Breast epithelium (tissue), 3 donors: Measurements from ENCODE around the gene CAPN9.

Experiments used
- POLR2A ChIP-seq: fragments of 450-650 bp; IDR thresholded peaks from one replicate; pipeline ENCODE4 v1.6.1; 2016; ENCODE audit warnings: antibody characterized with exemption, mild to moderate bottlenecking, moderate library complexity
- POLR2AphosphoS5 ChIP-seq, 3 donors: sonication (generic); formaldehyde crosslinking; IDR thresholded peaks; one replicate each; pipeline ENCODE4 v1.6.1; 2017; ENCODE audit warnings: antibody characterized with exemption in 3 of 3
- TF ChIP-seq, protein P1 (sequence below), 3 donors: fragments of 450-650 bp; IDR thresholded peaks; one replicate each; pipeline ENCODE4 v1.5.1; 2016 to 2017; ENCODE audit warnings: antibody characterized with exemption in 3 of 3, mild to moderate bottlenecking in 3 of 3, moderate library complexity in 3 of 3

DNA sequence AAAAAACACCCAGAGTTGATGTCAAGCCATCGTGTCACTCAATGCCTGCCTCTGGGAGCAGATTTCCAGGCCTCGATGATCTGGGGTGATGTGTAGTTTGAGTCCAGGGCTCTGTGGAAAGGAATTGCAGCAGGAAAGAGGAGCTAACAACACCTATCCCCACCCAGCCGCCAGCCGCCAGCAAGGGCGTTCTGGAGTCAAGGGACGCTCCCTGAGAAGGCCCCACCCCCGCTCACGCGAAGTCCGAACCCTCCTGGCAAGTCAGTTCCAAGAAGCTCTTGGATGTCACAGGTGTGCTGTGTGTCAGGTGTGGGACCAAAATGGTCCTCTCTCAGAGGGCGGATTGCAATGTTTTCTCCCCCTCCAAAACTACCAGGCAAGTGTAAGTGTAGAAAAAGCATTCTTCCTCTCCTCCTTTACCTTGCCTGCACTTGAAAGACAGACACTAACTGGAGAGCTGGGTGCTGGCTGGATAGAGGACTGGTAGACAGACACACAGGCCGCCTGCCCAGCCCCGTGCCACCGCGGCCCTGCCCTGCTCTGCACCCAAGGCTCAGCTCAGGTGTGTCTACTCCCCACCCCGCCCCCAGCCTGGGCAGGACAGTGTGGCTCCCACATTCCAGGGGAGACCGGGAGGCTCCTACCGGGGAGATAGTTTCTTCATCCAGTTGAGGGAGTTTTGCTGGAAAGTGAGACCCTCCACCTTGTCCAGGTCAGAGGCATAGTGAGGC is 41.7 kb upstream of the CAPN9 start:
- TF ChIP-seq, protein P1, sequence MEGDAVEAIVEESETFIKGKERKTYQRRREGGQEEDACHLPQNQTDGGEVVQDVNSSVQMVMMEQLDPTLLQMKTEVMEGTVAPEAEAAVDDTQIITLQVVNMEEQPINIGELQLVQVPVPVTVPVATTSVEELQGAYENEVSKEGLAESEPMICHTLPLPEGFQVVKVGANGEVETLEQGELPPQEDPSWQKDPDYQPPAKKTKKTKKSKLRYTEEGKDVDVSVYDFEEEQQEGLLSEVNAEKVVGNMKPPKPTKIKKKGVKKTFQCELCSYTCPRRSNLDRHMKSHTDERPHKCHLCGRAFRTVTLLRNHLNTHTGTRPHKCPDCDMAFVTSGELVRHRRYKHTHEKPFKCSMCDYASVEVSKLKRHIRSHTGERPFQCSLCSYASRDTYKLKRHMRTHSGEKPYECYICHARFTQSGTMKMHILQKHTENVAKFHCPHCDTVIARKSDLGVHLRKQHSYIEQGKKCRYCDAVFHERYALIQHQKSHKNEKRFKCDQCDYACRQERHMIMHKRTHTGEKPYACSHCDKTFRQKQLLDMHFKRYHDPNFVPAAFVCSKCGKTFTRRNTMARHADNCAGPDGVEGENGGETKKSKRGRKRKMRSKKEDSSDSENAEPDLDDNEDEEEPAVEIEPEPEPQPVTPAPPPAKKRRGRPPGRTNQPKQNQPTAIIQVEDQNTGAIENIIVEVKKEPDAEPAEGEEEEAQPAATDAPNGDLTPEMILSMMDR (IDR thresholded peaks at IDR 0.05): no peak
- TF ChIP-seq POLR2AphosphoS5 (IDR thresholded peaks at IDR 0.05) (no peak), POLR2A (no peak)
